ENCODE results near the gene DARS1.

DARS1 gene

GRCh38 chr2:135863233-135863632 lies 122.2 kb downstream of the DARS1 start:
- Histone ChIP-seq H4K20me1 (ENCODE audit: control insufficient read depth, insufficient read depth, low read depth, low read length) (no peaks in the 10 kb centered on the region), H3K27me3 (ENCODE audit: control insufficient read depth, low read length) (no peaks in the 10 kb centered on the region), H3K36me3 (ENCODE audit: control insufficient read depth, low read length) (peaks cover 89% of the 10 kb centered on the region), H3K9me2 (replicated peaks; ENCODE audit: control insufficient read depth, low read length) (no peaks in the 10 kb centered on the region), H3K27ac (ENCODE audit: low read depth, low read length) (no peak overlapping the region), H3K4me1 (ENCODE audit: control insufficient read depth, low read length) (no peaks in the 10 kb centered on the region), H3K9me3 (ENCODE audit: control insufficient read depth, insufficient read depth, low read length) (no peaks in the 10 kb centered on the region), H3F3A (ENCODE audit: control insufficient read depth, insufficient read depth) (no peaks in the 10 kb centered on the region), H3K79me2 (ENCODE audit: control insufficient read depth, low read length) (peaks cover 27% of the 10 kb centered on the region), H3K4me3 (ENCODE audit: low read length) (no peak overlapping the region), H3K4me2 (ENCODE audit: low read length) (no peak overlapping the region)
- TF ChIP-seq CTCF (IDR thresholded peaks at IDR 0.05; ENCODE audit: low read depth, low read length, poor library complexity, severe bottlenecking) (no peak), EZH2phosphoT487 (IDR thresholded peaks at IDR 0.05; ENCODE audit: borderline replicate concordance, low read length) (no peak)

- Histone ChIP-seq H3K79me2 (ENCODE audit: control insufficient read depth, low read length) (peaks cover 23% of the 10 kb centered on the region), H3F3A (ENCODE audit: control insufficient read depth, insufficient read depth) (no peaks in the 10 kb centered on the region), H3K27me3 (ENCODE audit: control insufficient read depth, low read length) (no peaks in the 10 kb centered on the region), H3K36me3 (ENCODE audit: control insufficient read depth, low read length) (peaks cover 89% of the 10 kb centered on the region), H3K4me3 (ENCODE audit: low read length) (no peak overlapping the region), H3K4me2 (ENCODE audit: low read length) (no peak overlapping the region), H3K9me3 (ENCODE audit: control insufficient read depth, insufficient read depth, low read length) (no peaks in the 10 kb centered on the region), H3K4me1 (ENCODE audit: control insufficient read depth, low read length) (no peaks in the 10 kb centered on the region), H3K9me2 (replicated peaks; ENCODE audit: control insufficient read depth, low read length) (no peaks in the 10 kb centered on the region), H3K27ac (ENCODE audit: low read depth, low read length) (no peak overlapping the region), H4K20me1 (ENCODE audit: control insufficient read depth, insufficient read depth, low read depth, low read length) (no peaks in the 10 kb centered on the region)
- TF ChIP-seq CTCF (IDR thresholded peaks at IDR 0.05; ENCODE audit: low read depth, low read length, poor library complexity, severe bottlenecking) = no peak
- no peak for TF ChIP-seq EZH2phosphoT487 (IDR thresholded peaks at IDR 0.05; ENCODE audit: borderline replicate concordance, low read length)
Measured at GRCh38 chr2:135862718-135863117, 122.7 kb downstream of the DARS1 start.

Measured in DOHH2 (cell line).